ENCODE measurements around the gene REXO1. TPM values are rescaled to one million over a fixed set of nuclear protein-coding genes. Genes with fewer than 3 reads are reported as not detected.

REXO1 gene
- total and polyA plus RNA-seq, 2 of the 8 experiments (the other 6 are each of a cell fraction or from before 2014, with no cell fraction given): 42.4 to 44.3 TPM

- no peak for TF ChIP-seq SP2 (IDR thresholded peaks at IDR 0.05; ENCODE audit: low read length)
Measured at GRCh38 chr19:1852581-1853128, 4.4 kb upstream of the REXO1 start (continued).

All from H1 (cell line).